Esophagus muscularis mucosa (tissue), 4 donors: Measurements from ENCODE around the gene RPL7A. TPM values are rescaled to one million over a fixed set of nuclear protein-coding genes. Genes with fewer than 3 reads are reported as not detected.
"Not testable (repeated sequence)": the region's sequence is repeated elsewhere in the genome, so short reads cannot be mapped to it uniquely, and the experiment has no call there.

ENCODE experiments used
- DNase-seq: peaks from one replicate; pipeline ENCODE4 v3.0.0-alpha.2; 2017; ENCODE audit errors: extremely low spot score
- H3K27ac ChIP-seq, 4 donors: fragments of 200-600 bp; sonication (generic); replicated peaks in 1 of 4; 1 replicate in 3 of 4; 2 replicates in 1 of 4; pipeline ENCODE4 v1.5.1; 2016 to 2019; ENCODE audit warnings: mild to moderate bottlenecking in 1 of 4
- H3K27me3 ChIP-seq, 4 donors: fragments of 200-600 bp; sonication (generic); one replicate each; pipeline versions ENCODE4 v1.5.1 to v1.6.0; 2016 to 2019
- H3K36me3 ChIP-seq, 4 donors: fragments of 200-600 bp; sonication (generic); one replicate each; pipeline ENCODE4 v1.5.1; 2016 to 2019
- H3K4me1 ChIP-seq, 4 donors: fragments of 200-600 bp; sonication (generic); one replicate each; pipeline ENCODE4 v1.5.1; 2016 to 2019
- H3K4me3 ChIP-seq, 4 donors: fragments of 200-600 bp; sonication (generic); 1 replicate in 2 of 4; 2 replicates in 2 of 4; pipeline ENCODE4 v1.5.1; 2016 to 2019; ENCODE audit warnings: mild to moderate bottlenecking in 4 of 4, moderate library complexity in 1 of 4
- H3K9me3 ChIP-seq, 4 donors: fragments of 200-600 bp; sonication (generic); 1 replicate in 3 of 4; 2 replicates in 1 of 4; pipeline ENCODE4 v1.5.1; 2016 to 2019
- EP300 ChIP-seq: sonication (generic); formaldehyde crosslinking; IDR thresholded peaks from one replicate; pipeline ENCODE4 v1.6.1; 2017; ENCODE audit warnings: antibody characterized with exemption
- POLR2A ChIP-seq: fragments of 450-650 bp; IDR thresholded peaks from one replicate; pipeline ENCODE4 v1.6.1; 2017; ENCODE audit warnings: antibody characterized with exemption, moderate library complexity, mild to moderate bottlenecking, low read depth
- POLR2AphosphoS5 ChIP-seq, 2 donors: sonication (generic); formaldehyde crosslinking; IDR thresholded peaks; one replicate each; pipeline ENCODE4 v1.6.1; 2017; ENCODE audit warnings: antibody characterized with exemption in 2 of 2
- WGBS: methylation state at CpG from one replicate; pipeline ENCODE4 v1.1.5; 2018; 5-methylcytosine and 5-hydroxymethylcytosine counted together
- intact Hi-C: fragments of 100-400 bp; cut with DNase I; formaldehyde crosslinking; loops from one replicate; pipeline ENCODE4 v1.15.1; 2023
- total RNA-seq, 4 donors: library from RNA; depleted of rRNA; stranded (reverse); fragments of >200 nt; gene quantifications; one replicate each; pipeline versions ENCODE4 v1.1.0 to v1.2.1, GENCODE V29; 2016
- TF ChIP-seq, protein P1 (sequence below), 3 experiments: fragments of 200-600 bp in 2 of 3; fragments of 450-650 bp in 1 of 3; sonication (generic) in 2 of 3; IDR thresholded peaks; one replicate each; pipeline ENCODE4 v1.5.1; 2017 to 2019; ENCODE audit warnings: antibody characterized with exemption in 3 of 3, mild to moderate bottlenecking in 2 of 3, moderate library complexity in 1 of 3

Gene RPL7A
- total RNA-seq, 4 donors from 2014 or later, result 1,466 to 2,142 (median 1,771) TPM

DNA sequence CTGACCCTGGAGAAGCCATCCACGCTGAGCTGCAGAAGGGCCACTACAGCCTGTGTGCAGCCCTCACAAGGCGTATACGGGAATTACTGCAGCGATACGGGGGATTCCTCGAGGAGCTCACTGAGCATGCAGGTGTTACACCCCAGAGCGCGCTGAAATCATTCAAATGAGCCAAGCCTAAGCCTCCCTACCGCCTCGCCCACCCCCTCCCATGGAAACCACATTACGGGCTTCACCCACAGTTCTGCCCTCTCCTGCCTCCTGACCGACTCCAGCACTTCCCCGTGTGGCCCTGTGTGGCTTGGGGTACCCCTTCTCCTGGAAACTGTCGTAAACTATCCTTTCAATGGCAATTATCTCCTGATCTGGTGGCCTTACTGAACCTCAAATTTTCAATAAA, 25.3 kb upstream of the RPL7A start:
- Histone ChIP-seq H3K4me1 (no peaks in the 10 kb centered on the region), H3K9me3 (no peaks in the 10 kb centered on the region), H3K27ac (no peak overlapping the region), H3K36me3 (no peaks in the 10 kb centered on the region), H3K27me3 (peaks cover 0 to 4% (median 0%) of the 10 kb centered on the region in 4 donors), H3K4me3 (no peak overlapping the region)
- no peak for TF ChIP-seq POLR2AphosphoS5 (IDR thresholded peaks at IDR 0.05)
- TF ChIP-seq, protein P1, sequence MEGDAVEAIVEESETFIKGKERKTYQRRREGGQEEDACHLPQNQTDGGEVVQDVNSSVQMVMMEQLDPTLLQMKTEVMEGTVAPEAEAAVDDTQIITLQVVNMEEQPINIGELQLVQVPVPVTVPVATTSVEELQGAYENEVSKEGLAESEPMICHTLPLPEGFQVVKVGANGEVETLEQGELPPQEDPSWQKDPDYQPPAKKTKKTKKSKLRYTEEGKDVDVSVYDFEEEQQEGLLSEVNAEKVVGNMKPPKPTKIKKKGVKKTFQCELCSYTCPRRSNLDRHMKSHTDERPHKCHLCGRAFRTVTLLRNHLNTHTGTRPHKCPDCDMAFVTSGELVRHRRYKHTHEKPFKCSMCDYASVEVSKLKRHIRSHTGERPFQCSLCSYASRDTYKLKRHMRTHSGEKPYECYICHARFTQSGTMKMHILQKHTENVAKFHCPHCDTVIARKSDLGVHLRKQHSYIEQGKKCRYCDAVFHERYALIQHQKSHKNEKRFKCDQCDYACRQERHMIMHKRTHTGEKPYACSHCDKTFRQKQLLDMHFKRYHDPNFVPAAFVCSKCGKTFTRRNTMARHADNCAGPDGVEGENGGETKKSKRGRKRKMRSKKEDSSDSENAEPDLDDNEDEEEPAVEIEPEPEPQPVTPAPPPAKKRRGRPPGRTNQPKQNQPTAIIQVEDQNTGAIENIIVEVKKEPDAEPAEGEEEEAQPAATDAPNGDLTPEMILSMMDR (IDR thresholded peaks at IDR 0.05), result no peak
- no peak for TF ChIP-seq POLR2A
- no peak for TF ChIP-seq EP300
- intact Hi-C loops, result no loop called here
- DNase-seq, result no peak
- 84% methylated on average over 10 of the region's 14 CpGs for WGBS

DNA sequence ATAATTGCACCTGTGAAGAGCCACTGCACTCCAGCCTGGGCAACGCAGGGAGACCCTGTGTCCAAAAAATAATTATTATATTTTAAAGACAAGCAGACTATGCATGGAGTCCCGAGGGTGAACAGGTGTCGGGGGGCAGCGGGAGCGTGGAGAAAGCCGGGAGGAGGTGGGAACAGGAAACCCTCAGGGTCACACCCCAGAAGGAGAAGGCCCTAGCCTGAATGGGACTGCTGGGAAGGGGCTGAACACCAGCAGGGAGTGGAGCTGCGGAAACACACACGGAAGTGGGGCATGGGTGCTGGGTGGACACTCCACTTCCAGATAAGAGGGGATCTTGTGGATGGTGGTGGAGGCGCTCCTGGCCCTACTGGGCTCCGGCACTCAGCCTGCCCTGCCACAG, 24.8 kb upstream of the RPL7A start:
- intact Hi-C loops, result no loop called here
- 85% methylated on average over 10 of the region's 10 CpGs for WGBS
- peaks cover 0 to 4% (median 0%) of the 10 kb centered on the region in 4 donors for H3K27me3 ChIP-seq
- no peaks in the 10 kb centered on the region for H3K9me3 ChIP-seq
- no peak overlapping the region for H3K27ac ChIP-seq
- no peak for DNase-seq
- TF ChIP-seq, protein P1 (IDR thresholded peaks at IDR 0.05), result no peak
- TF ChIP-seq POLR2A (no peak), POLR2AphosphoS5 (IDR thresholded peaks at IDR 0.05) (no peak), EP300 (no peak)
- H3K36me3 ChIP-seq, result no peaks in the 10 kb centered on the region
- no peak overlapping the region for H3K4me3 ChIP-seq
- H3K4me1 ChIP-seq, result no peaks in the 10 kb centered on the region

DNA sequence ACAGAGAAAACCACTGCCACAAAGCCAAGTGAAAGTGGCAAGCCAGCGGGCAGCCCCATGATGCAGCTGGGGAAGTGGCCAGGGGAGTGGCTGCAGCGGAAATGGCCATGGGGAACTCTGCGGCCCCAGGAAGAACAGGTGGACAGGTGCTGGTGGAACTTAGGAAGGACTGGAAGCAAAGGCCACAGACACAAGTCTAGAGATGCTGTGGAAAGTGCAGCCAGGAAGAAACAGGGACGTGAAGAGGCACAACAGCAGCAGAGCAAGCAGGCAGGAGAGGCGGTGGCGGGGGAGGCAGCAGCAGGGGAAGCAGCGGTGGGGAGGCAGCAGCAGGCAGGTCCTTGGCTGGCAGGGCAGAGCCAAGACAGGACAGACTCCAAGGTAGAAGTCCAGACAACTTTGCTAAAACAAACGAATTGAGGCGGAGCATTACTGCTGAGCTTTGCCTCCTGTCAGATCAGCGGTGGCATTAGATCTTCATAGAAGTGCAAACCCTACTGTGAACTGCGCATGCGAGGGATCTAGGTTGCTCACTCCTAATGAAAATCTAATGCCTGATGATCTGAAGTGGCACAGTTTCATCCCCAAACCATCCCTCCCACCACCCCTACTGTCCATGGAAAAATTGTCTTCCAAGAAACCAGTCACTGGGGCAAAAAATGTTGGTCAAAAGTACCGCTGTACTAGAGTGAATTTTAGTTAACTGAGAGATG, 23.9 kb upstream of the RPL7A start:
- H3K9me3 ChIP-seq, result no peaks in the 10 kb centered on the region
- no peak overlapping the region for H3K4me3 ChIP-seq
- H3K27ac ChIP-seq, result no peak overlapping the region
- DNase-seq, result no peak
- H3K4me1 ChIP-seq, result no peaks in the 10 kb centered on the region
- intact Hi-C loops, result no loop called here
- H3K27me3 ChIP-seq, result no peaks in the 10 kb centered on the region
- 84% methylated on average over 13 of the region's 13 CpGs for WGBS
- no peaks in the 10 kb centered on the region for H3K36me3 ChIP-seq
- TF ChIP-seq POLR2A, result no peak
- no peak for TF ChIP-seq POLR2AphosphoS5 (IDR thresholded peaks at IDR 0.05)
- TF ChIP-seq, protein P1 (IDR thresholded peaks at IDR 0.05), result no peak

DNA sequence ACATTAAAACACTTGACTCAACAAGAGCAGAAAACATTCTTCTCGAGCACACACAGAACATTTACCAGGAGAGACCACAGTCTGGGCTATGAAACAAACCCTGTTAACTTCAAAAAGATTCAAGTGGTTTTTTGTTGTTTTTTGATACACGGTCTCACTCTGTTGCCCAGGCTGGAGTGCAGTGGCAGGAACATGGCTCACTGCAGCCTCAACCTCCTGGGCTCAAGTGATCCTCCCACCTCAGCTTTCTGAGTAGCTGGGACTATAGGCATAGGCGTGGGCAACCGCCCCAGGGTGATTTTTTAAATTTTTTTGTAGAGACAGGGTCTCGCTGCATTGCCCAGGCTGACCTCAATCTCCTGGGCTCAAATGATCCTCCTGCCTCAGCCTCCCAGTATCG, 21.0 kb upstream of the RPL7A start:
- H3K27me3 ChIP-seq, H3K4me1 ChIP-seq, DNase-seq, H3K9me3 ChIP-seq, H3K27ac ChIP-seq, H3K4me3 ChIP-seq, intact Hi-C loops: not testable (repeated sequence)
- peaks cover 10 to 22% (median 19%) of the 10 kb centered on the region in 4 donors for H3K36me3 ChIP-seq
- 93% methylated on average over 6 of the region's 6 CpGs for WGBS

DNA sequence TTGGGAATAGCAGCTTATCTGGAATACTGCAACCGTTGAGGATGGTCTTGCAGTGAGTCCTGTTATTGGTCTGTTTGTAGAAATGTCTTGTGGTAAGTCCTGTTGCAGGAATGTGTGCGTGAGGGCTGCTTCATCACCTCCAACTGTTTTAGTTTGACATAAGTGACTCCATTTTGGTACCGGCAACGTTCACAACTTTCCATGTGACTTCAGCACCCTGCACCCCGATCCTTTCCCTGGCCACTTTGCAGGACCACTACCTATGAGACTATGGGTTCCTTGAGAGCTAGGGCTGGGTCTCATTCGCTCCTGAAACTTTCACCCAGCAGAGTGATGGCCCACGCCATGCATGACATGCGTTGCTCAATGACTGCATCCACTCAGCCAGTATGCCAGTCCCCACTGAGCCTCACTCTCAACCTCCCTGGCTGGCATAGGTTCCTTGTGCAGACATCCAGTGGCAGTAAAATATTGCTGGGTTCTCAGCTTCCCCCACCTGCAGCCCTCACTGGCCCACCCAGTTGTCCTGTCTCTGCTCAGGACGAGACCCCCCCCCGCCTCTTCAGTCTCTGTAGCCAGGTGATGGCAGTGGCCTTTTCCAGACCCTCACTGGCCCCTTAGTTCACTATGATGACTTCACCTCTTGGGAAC, 20.1 kb upstream of the RPL7A start:
- no peaks in the 10 kb centered on the region for H3K4me1 ChIP-seq
- H3K4me3 ChIP-seq, result no peak overlapping the region
- H3K9me3 ChIP-seq, result no peaks in the 10 kb centered on the region
- no peak overlapping the region for H3K27ac ChIP-seq
- no peak for TF ChIP-seq POLR2AphosphoS5 (IDR thresholded peaks at IDR 0.05)
- TF ChIP-seq, protein P1 (IDR thresholded peaks at IDR 0.05), result no peak
- TF ChIP-seq EP300, result no peak
- no peak for TF ChIP-seq POLR2A
- H3K36me3 ChIP-seq, result peaks cover 20 to 31% (median 28%) of the 10 kb centered on the region in 4 donors
- intact Hi-C loops, result no loop called here
- no peaks in the 10 kb centered on the region for H3K27me3 ChIP-seq
- no peak for DNase-seq
- 86% methylated on average over 8 of the region's 10 CpGs for WGBS
